ENCODE measurements around the gene HAP1. TPM values are rescaled to one million over a fixed set of nuclear protein-coding genes. Genes with fewer than 3 reads are reported as not detected.

The HAP1 gene
- total and polyA plus RNA-seq, 10 donors, result 0.33 to 8.4 (median 1.1) TPM

DNA sequence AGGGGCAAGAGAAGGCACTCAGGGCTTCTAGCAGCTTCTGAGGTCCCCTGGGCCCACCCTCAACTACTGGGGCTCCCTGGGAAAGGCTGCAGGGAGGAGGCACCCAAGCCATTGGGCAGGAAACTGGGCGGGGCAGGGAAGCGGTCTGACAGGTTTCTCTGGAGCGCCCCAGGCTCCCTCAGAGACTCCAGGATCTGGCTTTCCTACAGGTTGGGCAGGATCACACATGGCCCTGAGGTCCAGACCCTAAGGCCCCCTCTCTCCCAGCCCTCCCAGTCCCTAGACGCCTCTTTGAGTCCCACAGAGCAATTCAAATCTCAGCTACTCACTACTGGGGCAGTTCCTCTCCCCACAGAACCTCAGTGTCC, 37.8 kb upstream of the HAP1 start:
- H3K4me3 ChIP-seq, result no peak overlapping the region
- intact Hi-C loops (cut with DNase I; ENCODE audit: low total_unique reads), result no loop called here
- TF ChIP-seq POLR2A (IDR thresholded peaks at IDR 0.05), result no peak
- TF ChIP-seq, protein P1, sequence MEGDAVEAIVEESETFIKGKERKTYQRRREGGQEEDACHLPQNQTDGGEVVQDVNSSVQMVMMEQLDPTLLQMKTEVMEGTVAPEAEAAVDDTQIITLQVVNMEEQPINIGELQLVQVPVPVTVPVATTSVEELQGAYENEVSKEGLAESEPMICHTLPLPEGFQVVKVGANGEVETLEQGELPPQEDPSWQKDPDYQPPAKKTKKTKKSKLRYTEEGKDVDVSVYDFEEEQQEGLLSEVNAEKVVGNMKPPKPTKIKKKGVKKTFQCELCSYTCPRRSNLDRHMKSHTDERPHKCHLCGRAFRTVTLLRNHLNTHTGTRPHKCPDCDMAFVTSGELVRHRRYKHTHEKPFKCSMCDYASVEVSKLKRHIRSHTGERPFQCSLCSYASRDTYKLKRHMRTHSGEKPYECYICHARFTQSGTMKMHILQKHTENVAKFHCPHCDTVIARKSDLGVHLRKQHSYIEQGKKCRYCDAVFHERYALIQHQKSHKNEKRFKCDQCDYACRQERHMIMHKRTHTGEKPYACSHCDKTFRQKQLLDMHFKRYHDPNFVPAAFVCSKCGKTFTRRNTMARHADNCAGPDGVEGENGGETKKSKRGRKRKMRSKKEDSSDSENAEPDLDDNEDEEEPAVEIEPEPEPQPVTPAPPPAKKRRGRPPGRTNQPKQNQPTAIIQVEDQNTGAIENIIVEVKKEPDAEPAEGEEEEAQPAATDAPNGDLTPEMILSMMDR (IDR thresholded peaks at IDR 0.05 in 8 of 11, conservative IDR thresholded peaks at IDR 0.05 in 3 of 11), result no peak
- TF ChIP-seq POLR2AphosphoS5 (IDR thresholded peaks at IDR 0.05), result no peak
- H3K27me3 ChIP-seq (replicated peaks in 1 of 7), result no peaks in the 10 kb centered on the region
- no peaks in the 10 kb centered on the region for H3K9me3 ChIP-seq
- peak overlapping the region in 1 of 8 donors; percentile 78 for H3K27ac ChIP-seq
- peaks cover 0 to 45% (median 15%) of the 10 kb centered on the region in 6 donors for H3K36me3 ChIP-seq
- no peak for DNase-seq
- 63 to 95% (median 84%) methylated on average over 3 to 4 of the region's 4 CpGs for WGBS, 5 donors
- peaks cover 11 to 50% (median 23%) of the 10 kb centered on the region in 6 donors for H3K4me1 ChIP-seq

DNA sequence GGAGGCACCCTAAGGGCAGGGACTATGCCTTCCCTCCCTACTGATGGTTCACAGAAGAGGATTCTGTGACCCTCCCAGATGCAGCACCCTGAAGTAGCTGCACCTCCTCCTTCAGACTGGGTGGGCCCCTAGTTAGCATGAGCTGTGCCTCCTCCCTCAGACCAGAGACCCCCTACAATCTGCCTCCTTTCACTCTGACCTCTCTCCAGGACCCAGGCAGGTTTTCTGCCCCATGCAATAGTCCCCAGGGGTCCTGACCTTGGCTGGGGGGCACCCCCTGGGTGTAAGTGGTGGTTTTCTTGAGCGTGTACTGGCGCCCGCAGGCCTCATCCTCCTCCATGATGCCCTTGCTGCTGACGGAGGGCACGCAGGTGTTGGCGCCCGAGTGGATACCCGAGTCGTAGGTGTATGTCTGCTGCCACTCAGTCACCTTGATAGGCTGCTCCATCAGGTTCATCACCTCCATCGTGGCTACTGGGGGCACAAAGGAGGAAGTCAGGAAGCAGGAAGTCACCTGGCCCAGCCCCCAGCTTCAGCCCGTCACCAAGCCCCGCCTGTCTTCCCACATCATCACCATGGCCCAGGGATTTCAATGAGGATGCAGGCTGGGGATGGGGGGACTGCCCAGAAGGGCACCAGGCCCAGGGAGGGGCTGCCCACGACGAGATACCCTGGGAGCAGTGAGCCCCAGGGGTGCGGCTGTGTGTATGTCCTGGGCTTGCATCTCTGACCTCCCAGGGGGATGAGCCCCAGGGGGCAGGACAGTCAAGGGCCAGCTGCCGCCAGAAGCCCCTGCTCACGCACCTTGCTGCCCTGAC, 37.2 kb upstream of the HAP1 start:
- no peak for TF ChIP-seq POLR2A (IDR thresholded peaks at IDR 0.05)
- TF ChIP-seq POLR2AphosphoS5 (IDR thresholded peaks at IDR 0.05), result no peak
- TF ChIP-seq, protein P1 (IDR thresholded peaks at IDR 0.05 in 8 of 11, conservative IDR thresholded peaks at IDR 0.05 in 3 of 11), result no peak
- H3K27ac ChIP-seq, result peak overlapping the region in 1 of 8 donors; percentile 18
- DNase-seq, result no peak
- peaks cover 6 to 44% (median 18%) of the 10 kb centered on the region in 6 donors for H3K4me1 ChIP-seq
- H3K27me3 ChIP-seq (replicated peaks in 1 of 7), result no peaks in the 10 kb centered on the region
- intact Hi-C loops (cut with DNase I; ENCODE audit: low total_unique reads), result no loop called here
- peak overlapping the region in 1 of 8 donors; percentile 30 for H3K4me3 ChIP-seq
- 77 to 90% (median 80%) methylated on average over 11 to 17 of the region's 17 CpGs for WGBS, 5 donors
- no peaks in the 10 kb centered on the region for H3K9me3 ChIP-seq
- H3K36me3 ChIP-seq, result peaks cover 0 to 51% (median 19%) of the 10 kb centered on the region in 6 donors

DNA sequence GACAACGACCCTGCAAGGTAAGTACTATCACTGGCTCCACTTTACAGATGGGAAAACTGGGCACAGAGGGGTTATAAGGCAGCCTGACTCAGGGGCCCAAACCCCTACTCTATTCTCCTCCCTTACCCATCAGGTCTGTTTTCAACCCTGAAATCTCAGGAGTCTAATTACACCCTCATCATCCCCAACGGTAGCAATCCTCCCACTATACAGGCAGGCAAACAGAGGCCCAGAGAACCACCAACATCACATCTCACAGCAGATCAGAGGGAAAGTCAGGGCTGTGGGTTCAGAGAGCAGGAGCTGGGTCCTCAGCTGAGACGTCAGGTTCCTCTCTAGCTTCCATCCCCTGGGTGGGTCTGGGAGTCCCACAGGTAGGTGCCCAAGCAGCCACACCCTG, 35.5 kb upstream of the HAP1 start:
- Histone ChIP-seq H3K27ac (no peak overlapping the region), H3K4me3 (no peak overlapping the region), H3K4me1 (peaks cover 0 to 28% (median 6%) of the 10 kb centered on the region in 6 donors), H3K36me3 (peaks cover 0 to 65% (median 23%) of the 10 kb centered on the region in 6 donors), H3K27me3 (replicated peaks in 1 of 7) (no peaks in the 10 kb centered on the region), H3K9me3 (no peaks in the 10 kb centered on the region)
- no peak for DNase-seq
- no peak for TF ChIP-seq POLR2AphosphoS5 (IDR thresholded peaks at IDR 0.05)
- TF ChIP-seq, protein P1 (IDR thresholded peaks at IDR 0.05 in 8 of 11, conservative IDR thresholded peaks at IDR 0.05 in 3 of 11), result no peak
- no peak for TF ChIP-seq POLR2A (IDR thresholded peaks at IDR 0.05)
- WGBS, 5 donors, result 60 to 93% (median 75%) methylated on average over 2 to 3 of the region's 3 CpGs
- intact Hi-C loops (cut with DNase I; ENCODE audit: low total_unique reads), result no loop called here

DNA sequence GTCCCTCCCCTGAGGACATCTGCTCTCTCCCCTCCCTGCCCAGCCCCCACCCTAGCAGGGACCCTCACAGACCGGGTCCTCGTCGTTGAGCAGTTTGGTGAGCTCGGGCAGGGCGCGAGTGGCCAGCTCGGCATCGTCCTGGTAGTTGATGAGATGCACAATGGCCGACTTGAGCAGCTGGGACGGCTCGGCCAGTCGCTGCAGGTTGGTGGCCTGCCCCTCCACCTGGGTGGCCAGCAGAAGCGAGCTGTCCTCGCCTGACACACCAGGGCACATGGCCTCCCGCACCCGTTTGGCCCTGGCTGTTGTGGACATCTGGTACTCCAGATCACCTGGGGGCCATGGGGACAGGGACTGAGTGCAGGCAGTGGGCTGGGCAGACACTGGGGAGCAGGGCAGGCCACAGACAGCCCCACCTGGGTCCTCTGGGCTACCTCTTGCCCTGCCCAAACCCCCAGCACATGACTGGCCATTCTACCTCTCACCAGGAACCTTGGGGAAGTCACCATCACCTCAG, 35.0 kb upstream of the HAP1 start:
- DNase-seq, result no peak
- TF ChIP-seq POLR2A (IDR thresholded peaks at IDR 0.05) (no peak), POLR2AphosphoS5 (IDR thresholded peaks at IDR 0.05) (peak in 1 of 3 donors; percentile 10)
- TF ChIP-seq, protein P1 (IDR thresholded peaks at IDR 0.05 in 8 of 11, conservative IDR thresholded peaks at IDR 0.05 in 3 of 11), result no peak
- H3K36me3 ChIP-seq, result peaks cover 0 to 71% (median 27%) of the 10 kb centered on the region in 6 donors

More for the DNA sequence above, 35.0 kb upstream of the HAP1 start:
- Histone ChIP-seq H3K4me3 (no peak overlapping the region), H3K27me3 (replicated peaks in 1 of 7) (no peaks in the 10 kb centered on the region), H3K27ac (no peak overlapping the region), H3K4me1 (peaks cover 0 to 22% (median 3%) of the 10 kb centered on the region in 6 donors), H3K9me3 (no peaks in the 10 kb centered on the region)
- 86 to 95% (median 93%) methylated on average over 8 to 16 of the region's 16 CpGs for WGBS, 5 donors
- intact Hi-C loops (cut with DNase I; ENCODE audit: low total_unique reads), result no loop called here
